HS-5 (cell line): Measurements from ENCODE around the gene SBK3.
A peak's percentile ranks its signal among the peaks of the same experiment; 100 is the strongest.
"Not testable (repeated sequence)": the region's sequence is repeated elsewhere in the genome, so short reads cannot be mapped to it uniquely, and the experiment has no call there.

ENCODE experiments used
- DNase-seq: peaks from one replicate; pipeline ENCODE4 v3.0.0-alpha.2; 2012; ENCODE audit warnings: low read depth

Gene SBK3, protein sequence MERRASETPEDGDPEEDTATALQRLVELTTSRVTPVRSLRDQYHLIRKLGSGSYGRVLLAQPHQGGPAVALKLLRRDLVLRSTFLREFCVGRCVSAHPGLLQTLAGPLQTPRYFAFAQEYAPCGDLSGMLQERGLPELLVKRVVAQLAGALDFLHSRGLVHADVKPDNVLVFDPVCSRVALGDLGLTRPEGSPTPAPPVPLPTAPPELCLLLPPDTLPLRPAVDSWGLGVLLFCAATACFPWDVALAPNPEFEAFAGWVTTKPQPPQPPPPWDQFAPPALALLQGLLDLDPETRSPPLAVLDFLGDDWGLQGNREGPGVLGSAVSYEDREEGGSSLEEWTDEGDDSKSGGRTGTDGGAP

DNA sequence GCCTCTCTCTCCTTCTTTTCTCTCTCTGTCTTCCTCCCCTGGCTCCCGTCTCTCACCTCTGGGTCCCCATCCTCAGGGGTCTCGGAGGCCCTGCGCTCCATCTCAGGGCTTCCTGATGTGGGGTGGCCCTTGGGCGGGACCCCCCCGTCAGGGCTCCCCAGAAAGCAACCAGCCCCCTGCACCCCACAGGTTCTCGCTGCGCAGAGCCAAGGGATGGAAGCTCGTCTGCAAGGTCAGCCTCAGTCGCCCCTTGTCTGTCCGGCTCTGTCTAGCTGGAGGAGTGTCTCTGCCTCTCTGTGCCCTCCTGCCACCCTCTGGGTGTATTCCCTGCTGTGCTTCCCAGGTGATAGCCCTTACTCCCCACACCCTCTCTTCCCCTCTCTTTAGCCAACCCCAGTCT lies at the start of gene SBK3:
Gene SBK3, minus strand, starts transcription at position 101 of the 400 bp plus-strand sequence. Its CDS starts 0 bp downstream, at position 101.
- DNase-seq: no peak

DNA sequence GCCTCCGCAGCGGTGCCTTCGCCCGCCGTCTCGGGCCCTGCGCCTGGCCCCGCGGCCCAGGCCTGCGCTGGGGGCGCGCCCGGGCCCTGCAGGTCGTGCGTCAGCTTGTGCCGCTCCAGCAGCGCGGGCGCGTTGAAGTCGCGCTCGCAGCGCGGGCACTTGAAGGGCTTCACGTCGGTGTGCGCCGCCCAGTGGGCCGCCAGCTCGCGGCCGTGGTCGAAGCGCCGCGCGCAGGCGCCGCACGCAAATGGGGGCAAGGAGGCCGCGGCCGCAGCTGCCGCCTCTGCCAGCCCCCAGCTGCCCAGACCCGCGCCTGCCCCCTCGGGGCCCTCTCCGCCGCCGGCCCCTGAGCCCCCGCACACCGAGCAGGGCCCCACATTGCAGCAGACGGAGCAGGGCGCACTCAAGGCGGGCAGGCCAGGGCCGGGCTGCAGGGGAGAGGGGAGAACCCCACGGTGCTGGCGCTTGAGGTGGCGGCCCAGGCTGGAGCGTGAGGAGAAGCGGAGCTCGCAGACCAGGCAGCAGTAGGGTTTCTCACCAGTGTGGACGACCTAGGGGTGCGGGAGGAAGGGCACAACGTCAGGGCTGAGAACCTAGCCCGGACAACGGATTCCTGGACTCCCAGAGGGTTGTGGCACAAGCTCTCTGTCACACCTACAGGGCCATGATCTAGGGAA lies 47.9 kb upstream of the SBK3 start:
- no peak for DNase-seq

DNA sequence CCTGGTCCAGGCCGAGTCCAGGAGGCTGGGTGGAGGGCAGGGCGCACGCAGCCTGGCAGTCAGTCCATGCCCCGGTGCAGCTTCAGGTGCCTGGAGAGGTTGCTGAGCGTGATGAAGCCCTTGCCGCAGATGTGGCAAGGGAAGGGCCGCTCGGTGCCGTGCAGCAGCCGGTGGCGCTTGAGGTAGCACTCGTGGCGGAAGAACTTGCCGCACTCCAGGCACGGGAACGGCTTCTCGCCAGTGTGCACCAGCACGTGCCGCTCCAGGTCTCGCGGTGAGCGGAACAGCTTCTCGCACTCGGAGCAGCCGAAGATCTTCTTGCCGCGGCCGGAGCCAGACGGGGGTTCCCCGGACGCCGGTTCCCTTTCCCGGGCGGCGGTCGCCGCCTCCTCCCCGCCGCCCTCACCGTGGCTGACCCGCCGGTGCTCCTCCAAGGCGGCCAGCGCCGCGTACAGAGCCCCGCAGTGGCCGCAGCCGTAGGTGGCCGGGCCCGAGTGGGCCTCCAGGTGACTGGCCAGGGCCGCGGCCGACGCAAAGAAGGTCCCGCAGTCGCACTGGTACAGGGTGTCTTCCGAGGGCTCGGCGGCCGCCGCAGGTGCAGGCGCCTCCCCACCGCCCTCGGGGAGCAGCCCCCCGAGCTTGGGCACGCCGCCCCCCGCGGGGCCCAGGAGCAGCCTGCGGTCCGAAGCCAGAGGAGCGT lies 47.2 kb upstream of the SBK3 start:
- no peak for DNase-seq

DNA sequence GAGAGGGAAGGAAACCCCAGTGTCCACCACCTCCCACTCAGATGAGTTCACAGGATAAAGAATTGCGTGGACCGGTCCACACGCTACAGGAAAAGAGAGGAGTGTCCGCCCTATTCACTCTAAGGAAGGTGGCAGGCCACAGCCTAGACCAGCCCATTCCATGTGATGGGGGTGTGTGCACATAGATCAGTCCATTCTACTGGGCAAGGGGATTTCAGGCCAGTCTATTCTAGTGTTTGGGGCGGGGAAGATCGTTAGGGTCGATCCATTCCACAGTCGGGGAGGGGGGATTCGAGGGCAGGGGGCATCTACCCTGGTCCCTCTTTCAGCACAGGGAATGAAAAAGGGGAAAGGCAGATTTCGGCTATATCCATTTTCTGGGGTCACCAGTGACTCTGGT lies 46.2 kb upstream of the SBK3 start:
- no peak for DNase-seq

DNA sequence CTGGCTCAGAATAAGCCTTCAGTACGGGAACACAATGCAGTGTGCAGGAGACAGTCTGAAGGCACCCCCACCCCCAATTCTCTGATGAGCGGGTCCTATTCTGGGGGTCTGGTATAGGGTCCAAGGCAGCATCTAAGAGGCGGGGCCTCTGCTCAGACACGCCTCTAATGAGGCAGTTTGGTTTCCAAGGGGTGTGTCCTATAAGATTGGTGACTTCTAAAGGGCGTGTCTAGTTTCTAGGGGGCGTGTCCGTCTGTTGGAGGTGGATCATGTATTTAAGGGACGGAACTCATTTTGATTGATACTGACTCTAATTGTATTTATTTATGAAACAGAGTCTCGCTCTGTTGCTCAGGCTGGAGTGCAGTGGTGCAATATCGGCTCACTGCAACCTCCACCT lies 45.3 kb upstream of the SBK3 start:
- DNase-seq: no peak

- DNase-seq: no peak
Measured at GRCh38 chr19:55590109-55590508, 44.8 kb upstream of the SBK3 start.

GRCh38 chr19:55588738-55589137 lies 43.4 kb upstream of the SBK3 start:
- no peak for DNase-seq

DNA sequence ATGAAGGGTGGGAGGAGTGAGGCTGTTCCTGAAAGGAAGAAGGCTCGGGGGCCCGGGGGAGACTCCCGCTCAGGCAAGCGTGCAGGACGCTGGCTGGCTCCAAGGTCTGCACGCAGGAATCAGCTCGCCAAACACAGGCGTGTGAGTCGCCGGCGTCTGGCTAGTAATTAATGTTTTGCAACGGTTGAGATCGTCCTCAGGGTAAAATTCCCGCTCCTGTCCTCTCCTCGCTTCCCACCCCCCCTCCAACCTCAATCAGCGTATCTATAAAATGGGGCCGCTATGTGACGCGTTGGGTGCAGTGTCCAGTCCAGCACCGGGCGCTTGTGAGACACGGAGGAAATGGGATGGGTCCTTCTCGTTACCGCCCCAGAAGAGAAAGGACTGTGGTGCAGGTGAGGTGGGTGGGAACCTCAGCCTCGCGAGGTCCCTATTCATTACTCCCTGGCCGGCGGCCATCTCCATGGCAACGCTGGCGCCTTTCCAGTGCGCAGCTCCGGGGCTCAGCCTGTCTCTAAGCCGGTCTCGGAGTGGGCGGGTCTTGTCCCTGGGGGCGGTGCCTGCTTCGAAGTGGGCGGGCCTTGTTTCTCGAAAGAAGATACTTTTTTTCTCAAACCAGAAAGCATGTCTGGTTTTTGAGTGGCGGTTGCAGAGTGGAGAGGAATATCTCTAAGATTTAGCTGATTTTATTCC lies 41.8 kb upstream of the SBK3 start:
- no peak for DNase-seq

DNA sequence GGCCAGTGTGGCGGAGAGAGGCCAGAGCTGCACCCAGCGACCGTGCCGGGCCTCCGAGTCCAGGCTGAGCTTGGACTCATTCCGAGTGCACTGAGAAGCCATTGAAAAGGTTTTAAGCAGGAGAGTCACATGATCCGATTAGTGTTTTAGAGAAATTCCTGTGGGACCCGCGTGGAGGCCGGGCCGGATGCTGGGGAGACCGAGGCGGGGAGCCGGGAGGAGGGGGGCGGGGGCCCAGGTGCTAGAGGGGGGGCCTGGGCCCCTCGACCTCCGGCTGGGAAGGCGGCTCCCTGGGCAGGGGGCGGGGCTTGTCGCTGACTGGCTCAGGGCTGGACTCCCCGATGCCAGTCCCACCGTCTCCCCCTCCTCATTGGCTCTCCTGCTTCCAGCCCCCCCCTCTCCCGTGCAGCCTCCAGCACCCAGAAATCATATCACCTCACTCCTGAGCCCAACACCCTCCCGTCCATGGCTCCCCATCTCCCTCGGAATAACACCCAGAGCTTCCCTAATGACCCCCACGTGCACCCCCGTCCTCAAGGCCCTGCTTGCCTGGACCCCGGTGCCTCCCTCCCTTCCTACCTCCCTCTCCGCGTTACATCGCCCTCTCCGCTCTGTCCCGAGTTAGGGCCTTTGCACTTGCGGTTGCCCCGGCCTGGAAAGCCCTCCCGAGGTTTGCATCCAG lies 40.5 kb upstream of the SBK3 start:
- DNase-seq: no peak

DNA sequence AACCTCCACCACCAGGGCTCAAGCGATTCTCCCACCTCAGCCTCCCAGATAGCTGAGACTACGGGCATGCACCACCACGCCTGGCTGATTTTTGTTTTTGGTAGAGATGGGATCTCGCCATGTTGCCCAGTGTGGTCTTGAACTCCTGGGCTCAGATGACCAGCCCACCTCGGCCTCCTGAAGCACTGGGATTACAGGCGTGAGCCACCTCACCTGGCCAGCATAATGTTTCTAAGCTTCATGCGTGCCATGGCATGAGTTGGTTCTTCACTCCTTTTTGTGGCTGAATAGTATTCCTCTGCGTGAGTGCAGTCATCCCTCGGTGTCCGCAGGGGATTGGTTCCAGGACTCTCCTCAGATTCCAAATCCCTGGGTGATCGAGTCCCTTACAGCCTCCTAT lies 39.5 kb upstream of the SBK3 start:
- no peak for DNase-seq

DNA sequence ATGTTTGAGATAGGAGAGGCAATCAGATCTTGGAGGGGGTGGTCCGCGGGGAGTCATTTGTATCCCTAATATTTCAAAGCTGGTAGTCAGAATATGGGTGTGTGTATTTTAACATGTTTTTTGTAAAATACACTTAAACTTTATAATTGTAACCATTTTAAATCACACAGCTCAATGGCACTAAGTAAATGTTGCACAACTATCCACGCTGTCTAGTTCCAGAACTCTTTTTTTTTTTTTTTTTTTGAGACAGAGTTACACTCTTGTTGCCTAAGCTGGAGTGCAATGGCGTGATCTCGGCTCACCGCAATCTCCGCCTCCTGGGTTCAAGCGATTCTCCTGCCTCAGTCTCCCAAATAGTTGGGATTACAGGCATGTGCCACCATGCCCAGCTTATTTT lies 38.6 kb upstream of the SBK3 start:
- DNase-seq: not testable (repeated sequence)

- DNase-seq: not testable (repeated sequence)
Measured at GRCh38 chr19:55582284-55582683, 36.9 kb upstream of the SBK3 start.

DNA sequence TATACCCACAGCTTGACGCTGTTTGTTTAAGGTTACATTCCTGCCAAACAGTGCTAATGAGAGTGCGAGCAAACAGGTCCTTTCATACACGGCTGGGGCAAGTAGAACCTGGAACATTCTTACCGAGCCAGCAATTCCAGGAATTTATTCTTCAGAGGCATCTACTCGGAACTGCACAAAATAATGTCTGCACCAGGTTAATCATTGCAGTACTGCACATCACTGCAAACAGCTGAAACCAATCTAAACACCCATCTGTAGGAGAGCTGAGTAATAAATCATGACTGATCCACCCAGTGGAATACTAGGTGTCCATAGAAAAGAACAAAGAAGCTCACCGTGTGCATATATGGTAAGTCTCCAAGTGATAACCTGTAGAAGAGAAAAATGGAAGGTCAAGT lies 36.5 kb upstream of the SBK3 start:
- DNase-seq: no peak

DNA sequence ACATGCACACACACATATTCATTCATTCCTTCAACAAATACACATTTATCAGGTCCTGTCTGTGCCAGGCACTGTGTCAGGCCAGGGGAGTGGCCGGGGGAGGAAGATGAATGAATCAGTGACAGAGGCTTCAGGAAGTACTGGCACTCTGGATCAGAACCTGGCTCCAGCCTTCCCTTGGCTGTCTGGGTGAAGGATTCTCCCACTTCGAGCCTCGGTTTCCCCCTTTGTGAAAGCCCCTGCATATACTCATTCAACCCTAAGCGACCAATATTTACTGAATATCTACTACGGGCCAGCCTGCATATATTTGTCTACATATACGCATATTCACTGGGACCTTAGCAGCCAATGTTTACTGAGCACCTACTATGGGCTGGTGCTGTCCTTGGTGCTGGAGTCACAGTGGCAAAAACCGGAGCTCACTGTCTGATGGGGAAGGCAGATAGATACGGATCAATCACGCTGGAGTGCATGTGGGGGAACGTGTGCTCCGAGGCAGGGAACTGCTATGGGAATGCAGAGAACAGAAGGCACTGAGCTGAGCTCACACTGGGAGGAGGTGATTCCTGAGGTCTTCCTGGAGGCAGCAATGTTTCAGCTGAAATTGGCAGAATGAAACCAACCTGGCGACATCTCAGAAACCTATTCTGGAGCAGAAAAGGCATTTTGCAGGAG lies 35.9 kb upstream of the SBK3 start:
- DNase-seq: no peak

GRCh38 chr19:55580628-55581144 lies 35.3 kb upstream of the SBK3 start, which contains the start of gene ZNF579:
ZNF579 (minus strand) TSS chr19:55580848; CDS start chr19:55579639, 1,209 bp downstream.
- peak; percentile 51 for DNase-seq

GRCh38 chr19:55579766-55580621 lies 34.7 kb upstream of the SBK3 start:
- DNase-seq: no peak

GRCh38 chr19:55578761-55579747 lies 33.7 kb upstream of the SBK3 start:
- DNase-seq: no peak

DNA sequence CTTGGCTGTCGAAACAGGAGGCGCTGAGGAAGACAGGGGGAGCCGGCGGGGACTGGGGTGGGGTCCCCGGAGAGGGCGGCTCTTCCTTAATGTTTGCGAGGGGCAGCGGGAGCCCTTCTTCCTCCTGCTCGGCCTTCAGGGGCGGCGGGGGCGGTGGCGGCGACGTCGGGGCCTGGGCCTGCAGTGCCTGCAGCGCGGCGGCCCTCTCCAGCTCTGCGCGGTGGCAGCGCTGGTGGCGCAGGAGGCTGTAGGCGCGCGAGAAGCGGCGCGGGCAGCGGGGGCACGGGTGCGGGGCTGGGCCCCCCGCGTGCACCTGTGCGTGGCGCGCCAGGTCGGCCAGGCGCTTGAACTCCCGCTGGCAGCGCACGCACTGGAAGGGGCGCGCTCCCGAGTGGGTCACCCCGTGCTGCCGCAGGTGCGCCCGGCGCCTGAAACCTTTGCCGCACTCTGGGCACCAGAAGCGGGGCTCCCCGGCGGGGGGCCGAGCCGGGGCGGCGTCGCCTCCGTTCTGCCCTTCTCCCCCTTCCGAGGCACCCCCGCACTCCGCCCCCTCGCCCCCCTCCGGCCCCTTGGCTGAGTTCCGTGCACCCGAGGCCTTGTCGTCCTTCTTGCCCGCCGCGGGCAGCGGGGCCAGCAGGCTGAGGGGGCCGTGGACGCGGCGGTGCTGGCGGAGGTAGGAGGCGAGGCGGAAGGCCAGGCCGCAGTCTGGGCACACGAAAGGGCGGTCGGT lies 32.9 kb upstream of the SBK3 start:
- no peak for DNase-seq
